ENCODE measurements around the gene PPP2R3A. TPM values are rescaled to one million over a fixed set of nuclear protein-coding genes. Genes with fewer than 3 reads are reported as not detected.

Gene PPP2R3A
- total and polyA plus RNA-seq, 2 of the 13 experiments (the other 11 are each of a cell fraction or from before 2014, with no cell fraction given) = 0.07 to 0.12 TPM

GRCh38 chr3:136193278-136194054 lies 227.9 kb downstream of the PPP2R3A start:
- DNase-seq (ENCODE audit: low spot score) (no peak), FAIRE-seq (no peak), ATAC-seq (no peak)
- intact Hi-C loops (cut with micrococcal nuclease; ENCODE audit: unreplicated experiment) (loop anchor here (5.0 to 10.0 kb wide), 2 partner anchors 116 to 561 kb away; partner anchors contain the start of gene STAG1), in situ Hi-C loops (cut with HindIII; ENCODE audit: extremely low pct_ligation_motif_present, low pct_unique_long_range_greater_than_20kb) (no loop called here)
- Histone ChIP-seq H3K36me3 (replicated peaks in 1 of 2; ENCODE audit: control insufficient read depth in 1 of 2, insufficient read depth in 2 of 2, low read length in 2 of 2) (peaks cover 0 to 1% of the 10 kb centered on the region in 2 experiments; a peak in 1 of 5 replicates), H3K4me3 (replicated peaks in 1 of 3; ENCODE audit: insufficient read depth in 1 of 3, low read depth in 2 of 3, low read length in 3 of 3) (peak overlapping the region; percentile 80 to 93 (median 89)), H3K79me2 (ENCODE audit: insufficient read depth, low read length) (peaks cover 77% of the 10 kb centered on the region), H3K27ac (ENCODE audit: extremely low read length, insufficient read depth, low read length) (peak overlapping the region; percentile 5), H3K4me2 (ENCODE audit: low read depth, low read length) (peak overlapping the region; percentile 79), H4K20me1 (ENCODE audit: insufficient read depth, low read length) (peaks cover 67% of the 10 kb centered on the region), H3K9ac (ENCODE audit: insufficient read depth, low read depth, low read length) (peak overlapping the region; percentile 99), H3K4me1 (ENCODE audit: insufficient read depth, low read length) (peaks cover 49% of the 10 kb centered on the region), H2AFZ (ENCODE audit: low read length) (no peak overlapping the region), H3K9me3 (ENCODE audit: low read length) (no peaks in the 10 kb centered on the region), H3K27me3 (ENCODE audit: control insufficient read depth in 1 of 2, insufficient read depth in 2 of 2, low read length in 2 of 2) (no peaks in the 10 kb centered on the region)
- ChIA-PET POLR2A (interaction anchor here (1.0 to 4.9 kb wide), 3 partner anchors 56 to 61 kb away, joined by 3 to 131 read pairs (median 41); partner anchors contain the start of gene PCCB), CTCF (ENCODE audit: low intra/inter-chr PET ratio, low total read pairs) (no interaction called here)
- 0 out of 2 replicates have a peak, but pooled peaks have one; percentile 3 for TF ChIP-seq PPARG (CRISPR knock-in tag; conservative IDR thresholded peaks at IDR 0.05)
- TF ChIP-seq ZNF280B (CRISPR knock-in tag; IDR thresholded peaks at IDR 0.05; ENCODE audit: borderline replicate concordance) = no peak
- peak; percentile 44 for TF ChIP-seq ATF7 (IDR thresholded peaks at IDR 0.05)
- TF ChIP-seq ATF7 (CRISPR knock-in tag; IDR thresholded peaks at IDR 0.05) = no peak
- BruUV-seq (replicated peaks) = no TSS peak
- 2% methylated on average over 6 of the region's 6 CpGs for WGBS (ENCODE audit: low lambda C conversion rate)

Measured in HepG2 (cell line).